NB4 (cell line): Measurements from ENCODE around the gene PCSK5.

Experiments
- DNase-seq: peaks from one replicate; pipeline ENCODE4 v3.0.0; 2010; ENCODE audit warnings: low read depth
- H3K4me3 ChIP-seq: one replicate; pipeline ENCODE4 v1.5.1; 2011; ENCODE audit warnings: mild to moderate bottlenecking, low read depth, low read length, moderate library complexity
- MAX ChIP-seq: IDR thresholded peaks from 2 replicates; pipeline ENCODE4 v1.6.1; 2011; ENCODE audit warnings: low read depth, low read length
- MYC ChIP-seq: IDR thresholded peaks from 2 replicates; pipeline ENCODE4 v1.6.1; 2011; ENCODE audit warnings: low read depth, low read length
- POLR2A ChIP-seq: IDR thresholded peaks from 2 replicates; pipeline ENCODE4 v1.6.1; 2011; ENCODE audit warnings: mild to moderate bottlenecking; ENCODE audit not compliant: insufficient read length; ENCODE audit errors: extremely low read depth
- TF ChIP-seq, protein P1 (sequence below): IDR thresholded peaks from one replicate; pipeline ENCODE4 v1.5.1; 2012; ENCODE audit warnings: low read depth, low read length

PCSK5 gene

GRCh38 chr9:76188905-76189304 is 298.4 kb downstream of the PCSK5 start:
- DNase-seq, result no peak
- no peak overlapping the region for H3K4me3 ChIP-seq
- TF ChIP-seq MAX (no peak), POLR2A (no peak), MYC (no peak)
- TF ChIP-seq, protein P1, sequence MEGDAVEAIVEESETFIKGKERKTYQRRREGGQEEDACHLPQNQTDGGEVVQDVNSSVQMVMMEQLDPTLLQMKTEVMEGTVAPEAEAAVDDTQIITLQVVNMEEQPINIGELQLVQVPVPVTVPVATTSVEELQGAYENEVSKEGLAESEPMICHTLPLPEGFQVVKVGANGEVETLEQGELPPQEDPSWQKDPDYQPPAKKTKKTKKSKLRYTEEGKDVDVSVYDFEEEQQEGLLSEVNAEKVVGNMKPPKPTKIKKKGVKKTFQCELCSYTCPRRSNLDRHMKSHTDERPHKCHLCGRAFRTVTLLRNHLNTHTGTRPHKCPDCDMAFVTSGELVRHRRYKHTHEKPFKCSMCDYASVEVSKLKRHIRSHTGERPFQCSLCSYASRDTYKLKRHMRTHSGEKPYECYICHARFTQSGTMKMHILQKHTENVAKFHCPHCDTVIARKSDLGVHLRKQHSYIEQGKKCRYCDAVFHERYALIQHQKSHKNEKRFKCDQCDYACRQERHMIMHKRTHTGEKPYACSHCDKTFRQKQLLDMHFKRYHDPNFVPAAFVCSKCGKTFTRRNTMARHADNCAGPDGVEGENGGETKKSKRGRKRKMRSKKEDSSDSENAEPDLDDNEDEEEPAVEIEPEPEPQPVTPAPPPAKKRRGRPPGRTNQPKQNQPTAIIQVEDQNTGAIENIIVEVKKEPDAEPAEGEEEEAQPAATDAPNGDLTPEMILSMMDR, result no peak

DNA sequence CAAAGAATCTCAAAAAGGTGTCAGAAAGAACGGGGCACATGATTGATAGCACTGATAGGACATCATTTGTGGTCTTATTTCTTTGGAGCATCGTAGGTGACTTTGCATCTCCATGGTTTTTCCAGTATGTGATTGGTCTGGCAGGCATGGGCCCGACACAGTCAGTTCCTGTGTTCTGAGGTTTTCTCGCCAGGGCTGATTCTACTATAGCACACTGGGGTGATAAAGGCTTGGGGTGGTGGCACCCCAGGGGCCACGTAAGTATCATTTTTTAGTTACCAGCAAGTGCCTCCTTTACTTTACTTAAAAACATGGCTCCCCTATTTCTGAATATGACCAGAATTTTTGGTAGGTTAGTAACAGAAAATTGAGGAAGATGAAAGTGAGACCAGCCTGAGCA is 301.0 kb downstream of the PCSK5 start:
- H3K4me3 ChIP-seq, result no peak overlapping the region
- DNase-seq, result no peak
- TF ChIP-seq, protein P1, result no peak
- no peak for TF ChIP-seq POLR2A
- no peak for TF ChIP-seq MAX
- TF ChIP-seq MYC, result no peak

DNA sequence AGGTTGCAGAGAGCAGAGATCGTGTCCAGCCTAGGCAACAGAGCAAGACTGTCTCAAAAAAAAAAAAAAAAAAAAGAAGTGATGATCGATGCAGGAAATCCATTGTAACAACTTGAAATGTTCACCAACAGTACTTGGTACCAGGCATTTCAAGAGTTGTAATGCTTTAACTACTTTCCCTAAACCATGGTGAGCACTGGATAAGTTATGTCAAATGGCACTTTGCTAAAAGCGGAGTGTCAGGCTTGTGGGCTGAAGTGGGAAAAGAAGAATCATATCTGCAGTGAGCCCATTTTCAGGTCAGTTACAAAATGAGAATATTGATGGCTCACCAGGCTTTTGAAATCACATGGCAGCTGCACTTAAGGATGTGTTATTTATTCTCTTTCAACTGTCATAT is 301.5 kb downstream of the PCSK5 start:
- no peak for TF ChIP-seq MAX
- TF ChIP-seq, protein P1, result no peak
- no peak for TF ChIP-seq POLR2A
- no peak for TF ChIP-seq MYC
- DNase-seq, result no peak
- H3K4me3 ChIP-seq, result no peak overlapping the region

GRCh38 chr9:76194896-76195295 is 304.4 kb downstream of the PCSK5 start:
- DNase-seq, result no peak
- no peak overlapping the region for H3K4me3 ChIP-seq
- TF ChIP-seq, protein P1, result no peak
- TF ChIP-seq POLR2A, result no peak
- TF ChIP-seq MYC, result no peak
- TF ChIP-seq MAX, result no peak

DNA sequence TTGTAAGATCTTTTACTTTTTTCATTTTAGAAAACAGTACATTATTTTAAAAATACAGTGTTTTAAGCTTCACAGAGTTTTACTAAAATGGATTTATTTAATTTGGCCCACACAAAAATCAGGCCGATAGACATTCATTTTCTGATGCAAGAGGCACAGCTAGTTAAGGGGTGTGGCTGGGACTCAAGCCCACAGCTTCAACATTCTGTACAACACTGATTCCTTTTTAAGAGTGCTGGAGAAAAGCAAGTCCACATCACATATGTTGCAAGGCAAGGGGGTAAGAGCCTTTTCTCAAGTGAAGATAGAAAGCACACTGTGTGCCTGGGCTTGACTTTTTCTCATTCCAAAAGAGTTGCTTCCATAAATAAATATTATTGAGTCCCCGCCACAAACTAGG is 307.9 kb downstream of the PCSK5 start:
- TF ChIP-seq, protein P1, result no peak
- TF ChIP-seq POLR2A (no peak), MYC (no peak), MAX (no peak)
- no peak overlapping the region for H3K4me3 ChIP-seq
- DNase-seq, result no peak

DNA sequence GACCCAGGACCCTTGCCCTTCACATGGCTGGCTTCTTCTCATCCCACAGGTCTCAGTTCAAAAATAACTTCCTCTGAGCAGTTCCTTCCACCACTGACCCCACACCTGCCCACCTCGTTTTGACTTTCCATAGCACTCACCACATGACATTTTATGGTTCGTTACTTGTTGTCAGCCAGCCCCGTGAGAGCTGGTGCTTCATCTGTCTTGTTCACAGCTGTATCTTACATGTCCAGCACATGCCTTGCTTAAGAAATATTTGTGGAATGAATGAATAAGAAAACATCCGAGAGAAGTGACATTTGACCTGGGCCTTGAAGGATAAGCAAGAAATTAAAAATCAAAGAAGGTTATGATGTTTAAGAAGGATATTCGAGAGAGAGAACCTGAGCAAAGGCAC is 309.8 kb downstream of the PCSK5 start:
- TF ChIP-seq MYC (no peak), MAX (no peak), POLR2A (no peak)
- TF ChIP-seq, protein P1, result no peak
- no peak for DNase-seq
- no peak overlapping the region for H3K4me3 ChIP-seq
